ENCODE results near the gene SDF4.

GRCh38 chr1:1232796-1233566 lies 1.2 kb upstream of the SDF4 start:
- TF ChIP-seq CTCF (IDR thresholded peaks at IDR 0.05) (no peak), POLR2A (IDR thresholded peaks at IDR 0.05) (no peak), POLR2AphosphoS5 (IDR thresholded peaks at IDR 0.05) (no peak), EP300 (IDR thresholded peaks at IDR 0.05; ENCODE audit: low read depth) (no peak)
